HG03175 (cell line): ENCODE data around the gene ISLR.

Source experiments
- ATAC-seq: cut with Tn5 transposase; IDR thresholded peaks from one replicate; pipeline ENCODE4 v1.9.1; 2021; ENCODE audit warnings: mild to moderate bottlenecking, moderate library complexity; ENCODE audit not compliant: unreplicated experiment

Gene ISLR

DNA sequence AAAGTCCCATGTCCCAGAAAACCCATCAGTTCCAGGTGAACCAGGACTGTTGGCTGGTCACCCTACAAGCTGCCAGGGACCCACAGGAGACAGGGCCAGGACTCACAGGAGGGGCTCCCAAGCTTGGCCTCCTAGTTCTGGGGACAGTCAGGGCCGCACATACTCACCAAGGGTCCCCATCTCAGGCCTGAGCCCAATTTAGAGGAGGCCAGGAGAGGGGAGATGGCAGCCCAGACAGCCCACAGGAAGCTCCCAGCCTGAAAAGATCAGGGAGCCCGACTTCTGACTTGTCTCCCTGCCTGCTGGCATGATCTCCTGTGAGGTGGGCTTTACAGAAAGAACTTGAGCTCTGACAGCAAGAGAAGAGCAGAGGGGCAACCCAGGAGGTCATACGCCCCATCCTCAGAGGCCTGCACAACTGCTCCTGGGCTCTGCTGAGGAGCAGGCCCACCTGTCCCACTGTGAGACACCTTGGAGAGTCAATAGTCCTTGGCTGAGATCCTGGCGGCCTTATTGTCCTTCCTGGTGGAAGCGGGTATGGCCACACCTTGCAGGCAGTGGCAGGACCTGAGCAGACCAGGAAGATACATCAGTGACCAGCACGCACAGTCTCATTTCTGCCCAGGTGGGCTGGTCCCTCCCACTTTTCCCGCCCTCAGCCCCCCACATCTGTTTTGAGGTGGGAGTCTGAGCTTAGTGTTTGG is 2.5 kb upstream of the ISLR start:
- ATAC-seq: no peak

DNA sequence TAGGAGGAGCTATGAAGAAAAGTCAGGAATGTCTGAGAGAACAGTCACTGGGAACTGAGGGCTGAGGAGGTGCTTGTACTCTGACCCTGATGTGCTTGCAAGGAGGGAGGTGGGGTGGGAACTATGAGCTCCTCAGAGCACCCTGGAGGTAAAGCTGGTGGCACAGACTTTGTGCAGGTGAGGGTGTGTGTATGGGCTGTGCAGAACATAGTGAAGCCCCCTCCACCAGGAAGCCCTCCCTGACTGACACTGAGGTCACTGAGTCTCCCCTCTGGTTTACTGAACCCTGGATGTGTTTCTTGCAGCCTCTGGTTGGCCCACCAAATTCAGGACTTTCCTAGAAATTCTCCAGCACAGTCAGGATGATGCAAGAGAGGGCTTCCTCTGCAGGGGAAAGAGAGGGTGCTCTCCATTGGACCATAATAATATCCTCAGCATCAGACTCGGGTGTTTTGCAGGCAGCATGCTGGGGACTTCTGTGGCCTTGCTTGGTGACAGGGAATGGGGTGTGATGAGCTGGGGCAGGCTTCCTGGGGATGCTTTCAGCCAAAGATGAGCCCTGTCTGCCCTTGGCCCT is 1.5 kb upstream of the ISLR start:
- no peak for ATAC-seq

DNA sequence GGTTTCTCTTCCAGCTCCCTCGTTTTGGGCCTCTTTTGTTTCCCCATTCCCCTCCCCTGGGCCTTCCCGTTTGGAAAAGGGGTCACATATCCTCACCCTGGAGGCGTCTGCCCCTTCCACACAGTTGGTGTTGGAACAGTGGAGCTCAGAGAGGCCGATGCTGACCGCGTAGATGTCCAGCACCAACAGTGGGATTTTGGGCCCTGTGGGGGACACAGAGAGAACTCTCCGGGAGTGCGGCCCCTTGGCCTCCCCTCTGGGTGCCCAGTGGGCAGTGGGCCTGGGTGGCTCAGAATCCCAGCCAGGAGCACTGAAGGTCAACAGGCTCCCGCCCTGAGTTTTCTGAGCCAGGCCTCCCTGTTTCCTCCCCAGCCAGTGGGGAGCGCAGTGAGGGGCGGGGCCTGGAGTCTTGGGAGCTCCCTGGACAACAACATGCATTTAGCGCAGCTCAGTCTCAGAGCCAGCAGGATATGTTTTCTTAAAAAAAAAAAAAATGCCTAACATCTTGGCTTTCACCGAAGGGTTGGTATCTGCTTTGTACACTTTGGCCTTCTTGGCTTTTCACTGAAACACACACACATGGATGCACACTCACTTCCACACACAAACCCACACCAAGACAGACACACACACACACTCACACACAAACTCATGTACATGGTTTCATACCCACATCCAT is 670 bp upstream of the ISLR start:
- ATAC-seq: no peak

- no peak for ATAC-seq
These were observed 878 bp downstream of the ISLR start for GRCh38 chr15:74174219-74174957.

GRCh38 chr15:74174958-74175253 is 1.4 kb downstream of the ISLR start:
- no peak for ATAC-seq

DNA sequence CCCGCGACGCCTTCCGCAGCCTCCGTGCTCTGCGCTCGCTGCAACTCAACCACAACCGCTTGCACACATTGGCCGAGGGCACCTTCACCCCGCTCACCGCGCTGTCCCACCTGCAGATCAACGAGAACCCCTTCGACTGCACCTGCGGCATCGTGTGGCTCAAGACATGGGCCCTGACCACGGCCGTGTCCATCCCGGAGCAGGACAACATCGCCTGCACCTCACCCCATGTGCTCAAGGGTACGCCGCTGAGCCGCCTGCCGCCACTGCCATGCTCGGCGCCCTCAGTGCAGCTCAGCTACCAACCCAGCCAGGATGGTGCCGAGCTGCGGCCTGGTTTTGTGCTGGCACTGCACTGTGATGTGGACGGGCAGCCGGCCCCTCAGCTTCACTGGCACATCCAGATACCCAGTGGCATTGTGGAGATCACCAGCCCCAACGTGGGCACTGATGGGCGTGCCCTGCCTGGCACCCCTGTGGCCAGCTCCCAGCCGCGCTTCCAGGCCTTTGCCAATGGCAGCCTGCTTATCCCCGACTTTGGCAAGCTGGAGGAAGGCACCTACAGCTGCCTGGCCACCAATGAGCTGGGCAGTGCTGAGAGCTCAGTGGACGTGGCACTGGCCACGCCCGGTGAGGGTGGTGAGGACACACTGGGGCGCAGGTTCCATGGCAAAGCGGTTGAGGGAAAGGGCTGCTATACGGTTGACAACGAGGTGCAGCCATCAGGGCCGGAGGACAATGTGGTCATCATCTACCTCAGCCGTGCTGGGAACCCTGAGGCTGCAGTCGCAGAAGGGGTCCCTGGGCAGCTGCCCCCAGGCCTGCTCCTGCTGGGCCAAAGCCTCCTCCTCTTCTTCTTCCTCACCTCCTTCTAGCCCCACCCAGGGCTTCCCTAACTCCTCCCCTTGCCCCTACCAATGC is 2.0 kb downstream of the ISLR start:
- ATAC-seq: no peak

DNA sequence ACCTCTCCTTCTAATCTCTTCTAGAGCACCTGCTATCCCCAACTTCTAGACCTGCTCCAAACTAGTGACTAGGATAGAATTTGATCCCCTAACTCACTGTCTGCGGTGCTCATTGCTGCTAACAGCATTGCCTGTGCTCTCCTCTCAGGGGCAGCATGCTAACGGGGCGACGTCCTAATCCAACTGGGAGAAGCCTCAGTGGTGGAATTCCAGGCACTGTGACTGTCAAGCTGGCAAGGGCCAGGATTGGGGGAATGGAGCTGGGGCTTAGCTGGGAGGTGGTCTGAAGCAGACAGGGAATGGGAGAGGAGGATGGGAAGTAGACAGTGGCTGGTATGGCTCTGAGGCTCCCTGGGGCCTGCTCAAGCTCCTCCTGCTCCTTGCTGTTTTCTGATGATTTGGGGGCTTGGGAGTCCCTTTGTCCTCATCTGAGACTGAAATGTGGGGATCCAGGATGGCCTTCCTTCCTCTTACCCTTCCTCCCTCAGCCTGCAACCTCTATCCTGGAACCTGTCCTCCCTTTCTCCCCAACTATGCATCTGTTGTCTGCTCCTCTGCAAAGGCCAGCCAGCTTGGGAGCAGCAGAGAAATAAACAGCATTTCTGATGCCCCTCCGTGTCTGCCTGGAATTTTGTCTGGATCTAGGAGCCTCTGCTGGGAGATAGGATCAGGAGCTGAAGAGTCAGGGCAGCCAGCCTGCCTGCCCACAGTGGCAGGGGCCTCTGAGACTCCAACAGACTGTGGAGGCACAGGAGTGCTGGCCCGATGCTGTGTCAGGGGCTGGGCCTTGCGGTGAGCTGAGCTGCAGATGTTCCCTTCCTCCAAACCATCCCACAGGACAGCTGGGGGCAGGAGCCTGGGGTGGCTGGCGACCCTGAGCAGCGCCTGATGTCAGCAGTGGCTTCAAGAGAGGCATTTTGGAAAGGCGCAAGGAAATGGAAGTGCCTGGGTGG is 3.0 kb downstream of the ISLR start:
- no peak for ATAC-seq

- ATAC-seq: no peak
These were observed 5.0 kb downstream of the ISLR start for GRCh38 chr15:74178326-74179100.

GRCh38 chr15:74179101-74179841 is 5.8 kb downstream of the ISLR start:
- ATAC-seq: no peak

DNA sequence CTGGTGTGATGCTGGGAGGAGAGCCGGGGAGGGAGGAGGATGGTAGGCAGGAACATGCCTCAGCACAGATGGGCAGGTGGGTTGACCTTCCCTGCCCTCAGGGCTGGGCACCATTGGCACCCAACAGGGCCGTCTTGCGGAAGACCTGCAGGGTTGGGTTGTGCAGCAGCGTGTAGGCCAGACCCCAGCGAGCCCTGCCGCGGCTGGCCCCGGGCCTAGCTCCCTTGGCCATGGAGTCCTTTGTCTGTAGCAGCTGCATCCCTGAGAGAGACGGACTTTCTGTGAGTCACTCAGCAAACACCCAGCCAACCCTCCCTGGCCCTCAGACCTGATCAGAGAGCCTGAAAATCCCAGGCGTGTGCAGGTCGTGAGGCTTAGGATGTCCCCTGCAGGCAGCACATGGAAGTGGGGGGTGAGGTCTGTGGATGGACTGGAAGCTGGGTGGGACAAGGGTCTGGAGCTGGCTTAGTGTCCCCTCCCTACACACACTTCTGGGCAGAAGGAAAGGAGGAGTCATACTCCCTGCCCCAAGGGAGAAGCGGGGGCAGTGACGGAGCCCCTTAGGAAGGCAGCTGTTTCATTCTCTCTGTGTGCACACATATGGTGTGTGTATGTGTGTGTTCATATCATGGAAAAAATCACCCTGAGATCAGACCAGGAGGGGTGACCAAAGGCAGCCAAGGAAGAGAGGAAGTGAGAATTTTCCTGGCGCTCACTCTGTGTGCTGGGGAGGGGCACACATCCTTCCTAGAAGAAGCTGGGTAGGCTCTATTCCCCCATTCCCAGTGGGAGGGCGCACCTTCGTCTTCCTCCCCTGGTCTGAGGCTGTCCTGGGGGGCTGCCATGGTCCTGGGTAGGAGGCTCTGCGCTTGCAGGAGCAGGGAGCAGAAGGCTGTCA is 6.7 kb downstream of the ISLR start:
- no peak for ATAC-seq

DNA sequence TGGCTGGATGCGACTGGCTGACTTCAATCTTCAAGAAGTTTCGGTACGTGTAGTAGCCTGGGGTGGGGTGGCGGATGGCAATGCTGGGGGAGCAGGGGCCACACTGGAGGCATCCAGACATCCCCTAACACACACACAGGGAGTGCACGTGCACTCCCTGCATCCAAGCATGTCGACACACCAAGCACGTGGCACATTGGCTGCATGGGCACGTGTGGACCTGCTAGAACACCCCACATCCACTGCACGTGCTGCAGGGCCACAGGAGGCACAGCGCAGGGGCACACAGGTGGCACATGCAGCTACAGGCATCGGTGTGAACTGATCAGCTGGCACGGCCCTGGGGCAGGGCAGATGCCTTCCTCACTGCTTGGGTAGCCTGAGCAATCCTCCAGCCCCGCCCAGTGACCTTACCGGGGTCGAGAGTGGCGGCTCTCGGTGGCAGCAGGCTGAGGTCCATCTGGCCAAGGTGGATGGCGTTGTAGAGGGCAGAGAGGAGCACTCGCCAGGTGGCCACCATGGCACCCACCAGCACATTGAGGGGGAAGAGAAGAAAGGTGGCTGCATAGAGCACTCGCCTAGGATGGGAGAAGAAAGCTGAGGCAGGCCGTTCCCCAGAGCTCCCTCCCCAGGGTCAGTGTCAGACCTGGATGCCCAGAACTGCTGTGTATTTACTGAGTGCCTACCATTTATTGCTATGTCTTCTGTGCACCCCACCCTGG is 7.5 kb downstream of the ISLR start:
- no peak for ATAC-seq

- ATAC-seq: no peak
These were observed 8.6 kb downstream of the ISLR start for GRCh38 chr15:74182131-74182530.

DNA sequence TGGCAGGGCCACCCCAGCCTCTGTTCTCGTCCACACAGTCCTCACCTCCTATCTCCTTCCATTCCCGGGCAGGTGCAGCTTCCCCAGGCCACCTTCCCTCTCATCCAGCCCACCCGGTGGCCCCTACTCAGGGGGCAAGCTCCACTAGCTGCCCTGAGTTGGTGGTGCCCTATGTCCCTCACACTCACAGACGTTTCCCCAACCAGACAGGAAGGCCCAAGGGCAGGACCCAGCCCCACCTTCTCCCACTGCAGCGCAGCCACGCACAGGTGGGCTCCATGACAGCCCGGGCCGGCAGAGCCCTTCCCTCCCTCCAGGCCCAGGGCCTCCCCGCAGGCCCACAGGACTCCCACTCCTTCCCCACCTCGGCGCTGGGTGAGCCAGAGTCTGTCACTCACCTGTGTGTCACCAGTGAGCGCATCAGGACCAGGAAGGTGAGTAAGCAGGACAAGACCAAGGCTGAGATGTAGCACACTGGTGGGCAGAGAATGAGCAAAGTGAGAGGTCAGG is 11.1 kb downstream of the ISLR start:
- ATAC-seq: no peak

GRCh38 chr15:74185710-74186348 is 12.3 kb downstream of the ISLR start:
- ATAC-seq: no peak

DNA sequence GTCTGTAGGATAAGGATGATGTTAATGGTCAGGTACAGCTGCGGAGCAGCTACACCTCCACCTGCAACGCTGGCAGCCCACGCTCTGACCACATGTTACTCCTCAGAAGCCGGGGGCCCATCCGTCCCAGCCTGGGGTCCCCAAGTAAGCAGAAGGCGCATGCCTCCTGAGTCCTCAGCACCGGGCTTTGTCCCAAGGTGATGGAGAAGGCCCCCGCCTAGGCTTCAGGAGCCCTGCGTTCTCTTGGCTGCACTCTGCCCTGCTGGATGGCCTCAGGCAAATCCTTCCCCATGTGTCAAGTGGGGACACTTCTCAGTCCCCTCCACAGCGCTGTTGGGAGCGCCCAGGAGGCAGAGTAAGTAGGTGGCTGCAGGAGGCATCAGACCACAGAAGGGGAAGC is 14.7 kb downstream of the ISLR start:
- ATAC-seq: no peak

DNA sequence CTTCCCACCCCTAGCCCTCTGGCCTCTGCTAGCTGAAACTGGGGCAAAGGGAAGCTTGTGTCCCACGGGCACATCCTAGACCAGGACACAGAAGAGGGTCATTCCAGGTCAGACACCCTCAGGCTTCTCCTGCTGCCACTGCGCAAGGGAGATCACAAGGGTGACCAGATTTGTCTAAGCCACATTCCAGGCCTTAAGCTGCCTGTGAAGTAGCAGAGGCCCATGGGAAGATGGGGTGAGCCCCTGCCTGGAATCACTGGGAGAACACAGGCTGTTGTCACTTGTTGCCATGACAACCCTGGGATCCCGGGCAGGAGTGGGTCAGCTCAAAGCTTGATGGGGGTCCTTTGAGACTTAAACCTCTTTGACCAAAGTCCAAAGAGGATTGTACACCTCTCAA is 18.3 kb downstream of the ISLR start:
- ATAC-seq: no peak
